LNCAP (cell line): ENCODE data around the gene RPL13.

Source experiments
- CTCF ChIP-seq: fragments of 450-650 bp; IDR thresholded peaks from 2 replicates; pipeline ENCODE4 v1.5.1; 2017; ENCODE audit warnings: mild to moderate bottlenecking

The RPL13 gene

DNA sequence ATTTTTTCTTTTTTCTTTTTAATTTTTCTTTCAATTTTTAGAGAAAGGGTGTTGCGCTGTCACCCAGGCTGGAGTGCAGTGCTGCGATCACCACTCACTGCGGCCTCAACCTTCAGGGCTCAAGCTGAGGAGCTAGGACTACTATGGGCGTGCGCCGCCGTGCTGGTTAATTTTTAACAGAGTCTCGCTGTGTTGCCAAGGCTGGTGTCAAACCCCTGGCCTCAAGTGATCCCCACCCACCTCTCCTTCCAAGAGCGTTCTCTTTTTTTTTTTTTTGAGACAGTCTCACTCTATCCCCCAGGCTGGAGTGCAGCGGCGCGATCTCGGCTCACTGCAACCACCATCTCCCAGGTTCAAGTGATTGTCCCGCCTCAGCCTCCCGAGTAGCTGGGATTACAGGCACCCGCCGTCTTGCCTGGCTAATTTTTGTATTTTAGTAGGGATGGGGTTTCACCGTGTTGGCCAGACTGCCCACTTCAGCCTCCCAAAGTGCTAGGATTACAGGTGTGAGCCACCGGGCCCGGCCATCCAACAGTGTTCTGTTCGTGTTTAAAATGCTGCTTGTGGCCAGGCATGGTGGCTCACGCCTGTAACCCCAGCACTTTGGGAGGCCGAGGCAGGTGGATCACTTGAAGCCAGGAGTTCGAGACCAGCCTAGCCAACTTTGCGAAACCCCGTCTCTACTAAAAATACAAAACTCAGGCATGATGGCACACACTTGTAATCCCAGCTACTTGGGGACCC lies 14.5 kb upstream of the RPL13 start:
- TF ChIP-seq CTCF, result no peak

DNA sequence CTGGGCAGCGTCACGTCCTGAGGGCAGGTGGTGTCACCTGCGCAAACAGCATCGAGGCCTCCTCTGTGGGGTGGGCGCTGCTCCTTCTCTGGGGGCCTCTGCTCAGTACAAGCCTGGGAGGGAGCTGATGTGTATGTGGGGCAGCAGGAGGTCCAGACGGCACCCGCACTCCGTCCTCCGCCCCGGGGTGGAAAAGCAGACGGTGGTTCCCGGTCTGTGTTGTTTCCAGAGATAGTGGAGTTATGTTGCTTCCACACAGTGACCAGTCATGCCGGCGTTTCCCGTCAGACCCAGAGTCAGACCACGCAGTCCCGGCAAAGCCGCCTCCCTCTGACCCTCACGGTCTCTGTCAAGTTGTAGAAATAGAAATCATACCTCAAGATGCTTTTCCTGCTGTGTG lies 13.7 kb upstream of the RPL13 start:
- TF ChIP-seq CTCF, result no peak

- TF ChIP-seq CTCF, result no peak
Measured at GRCh38 chr16:89547291-89547690, 13.2 kb upstream of the RPL13 start.

- no peak for TF ChIP-seq CTCF
Measured at GRCh38 chr16:89547860-89548259, 12.6 kb upstream of the RPL13 start.

DNA sequence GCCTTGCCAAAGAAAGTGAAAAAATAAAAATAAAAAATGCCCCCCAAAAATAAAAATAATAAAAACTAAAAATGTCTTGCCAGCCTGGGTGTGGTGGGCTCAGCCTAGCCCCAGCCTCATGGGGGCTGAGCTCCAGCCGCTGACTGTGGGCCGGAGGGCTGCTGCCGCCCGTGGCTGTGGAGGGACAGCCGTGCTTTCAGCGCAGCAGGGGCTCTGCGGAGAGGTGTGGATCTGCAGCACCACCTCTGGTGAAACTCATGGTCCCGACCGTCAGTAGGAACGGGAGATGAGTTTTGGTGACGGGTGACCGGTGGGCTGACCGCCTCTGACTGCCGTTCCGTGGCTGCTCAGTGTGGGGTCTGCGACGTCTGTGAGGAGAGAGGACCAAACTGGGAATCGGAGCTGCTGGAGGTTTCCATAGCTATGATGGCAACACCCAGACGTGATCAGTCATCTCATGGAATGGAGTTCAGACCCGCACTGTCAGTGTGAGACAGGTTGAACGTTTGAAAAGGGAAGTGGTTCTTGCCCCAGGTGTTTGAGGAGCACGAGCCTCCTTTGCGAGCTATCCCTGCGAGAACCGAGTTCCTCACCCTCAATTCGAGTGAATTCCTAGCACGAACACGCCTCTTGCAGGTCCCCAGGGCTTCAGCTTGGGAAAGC lies 12.0 kb upstream of the RPL13 start:
- no peak for TF ChIP-seq CTCF

GRCh38 chr16:89549007-89549700 lies 11.3 kb upstream of the RPL13 start:
- no peak for TF ChIP-seq CTCF

GRCh38 chr16:89550421-89551007 lies 10.0 kb upstream of the RPL13 start:
- no peak for TF ChIP-seq CTCF
